ENCODE data around the gene ATRIP.

The ATRIP gene

DNA sequence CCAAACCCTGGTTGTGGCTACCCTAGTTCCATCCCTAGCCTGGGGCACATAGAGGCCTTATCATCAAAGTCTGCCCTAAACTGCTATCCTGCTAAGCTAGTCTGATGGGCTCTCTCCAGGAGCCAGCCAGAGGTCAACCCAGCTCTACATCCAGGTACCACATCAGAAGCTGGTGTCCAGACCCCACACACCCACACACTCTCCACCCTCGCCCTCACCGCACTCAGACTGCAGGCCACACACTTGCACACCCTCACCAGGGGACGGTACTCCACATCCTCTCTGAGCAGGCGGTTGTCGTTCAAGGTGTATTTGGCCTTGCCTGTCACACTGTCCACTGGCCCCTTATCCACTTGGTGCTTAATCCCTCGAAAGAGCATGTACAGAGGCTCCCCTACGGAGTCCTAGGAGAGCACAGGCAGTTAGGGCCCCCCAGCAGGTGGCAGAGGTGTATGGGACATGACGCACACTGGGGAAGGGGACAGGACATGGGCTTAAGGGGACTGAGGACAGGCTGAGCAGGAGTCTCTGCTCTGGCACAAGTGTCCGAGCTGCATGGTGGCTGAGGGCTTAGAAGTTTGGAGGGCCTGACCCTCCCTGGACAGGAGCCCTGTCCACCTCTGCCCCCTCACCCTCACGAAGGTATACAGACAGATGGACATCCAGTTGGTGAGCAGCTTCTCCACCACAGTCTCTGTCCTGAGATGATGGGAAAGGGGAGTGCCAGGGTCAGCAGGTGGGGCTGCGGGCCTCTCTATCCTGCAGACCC, 34.7 kb upstream of the ATRIP start:
- TF ChIP-seq, protein P1, sequence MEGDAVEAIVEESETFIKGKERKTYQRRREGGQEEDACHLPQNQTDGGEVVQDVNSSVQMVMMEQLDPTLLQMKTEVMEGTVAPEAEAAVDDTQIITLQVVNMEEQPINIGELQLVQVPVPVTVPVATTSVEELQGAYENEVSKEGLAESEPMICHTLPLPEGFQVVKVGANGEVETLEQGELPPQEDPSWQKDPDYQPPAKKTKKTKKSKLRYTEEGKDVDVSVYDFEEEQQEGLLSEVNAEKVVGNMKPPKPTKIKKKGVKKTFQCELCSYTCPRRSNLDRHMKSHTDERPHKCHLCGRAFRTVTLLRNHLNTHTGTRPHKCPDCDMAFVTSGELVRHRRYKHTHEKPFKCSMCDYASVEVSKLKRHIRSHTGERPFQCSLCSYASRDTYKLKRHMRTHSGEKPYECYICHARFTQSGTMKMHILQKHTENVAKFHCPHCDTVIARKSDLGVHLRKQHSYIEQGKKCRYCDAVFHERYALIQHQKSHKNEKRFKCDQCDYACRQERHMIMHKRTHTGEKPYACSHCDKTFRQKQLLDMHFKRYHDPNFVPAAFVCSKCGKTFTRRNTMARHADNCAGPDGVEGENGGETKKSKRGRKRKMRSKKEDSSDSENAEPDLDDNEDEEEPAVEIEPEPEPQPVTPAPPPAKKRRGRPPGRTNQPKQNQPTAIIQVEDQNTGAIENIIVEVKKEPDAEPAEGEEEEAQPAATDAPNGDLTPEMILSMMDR (conservative IDR thresholded peaks at IDR 0.05), result no peak
- no peak for TF ChIP-seq ZFX (IDR thresholded peaks at IDR 0.05)
- H3K27ac ChIP-seq, result no peak overlapping the region

DNA sequence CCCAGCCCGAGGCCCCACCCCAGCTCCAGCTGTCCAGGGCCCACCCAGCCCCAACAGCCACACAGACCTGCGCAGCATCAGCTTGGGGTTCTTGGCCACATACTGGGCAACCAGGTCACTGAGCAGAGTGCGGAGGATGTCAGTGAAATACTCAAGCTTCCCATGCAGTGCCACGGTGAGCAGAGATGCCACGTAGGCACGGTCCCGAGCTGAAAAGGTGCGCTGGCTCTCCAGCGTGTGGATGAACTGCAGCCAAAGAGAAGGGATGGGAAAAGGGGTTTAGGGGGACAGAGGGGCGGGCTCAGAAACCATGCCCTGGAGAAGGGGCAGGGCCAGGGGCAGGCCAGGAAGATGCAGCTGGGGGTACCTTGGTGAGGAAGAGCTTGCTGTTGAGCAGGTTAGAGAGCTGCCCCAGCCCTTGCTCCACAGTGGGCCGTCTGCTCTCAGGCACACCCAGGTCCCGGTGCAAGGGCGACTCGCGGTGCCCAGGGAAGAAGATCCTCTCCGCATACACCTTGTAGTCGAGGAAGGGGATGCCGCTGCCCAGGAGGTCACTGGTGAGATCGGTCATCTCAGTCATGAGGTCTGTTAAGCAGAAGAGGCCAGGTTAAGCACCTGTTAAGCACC, 34.0 kb upstream of the ATRIP start:
- TF ChIP-seq ZFX (IDR thresholded peaks at IDR 0.05), result no peak
- TF ChIP-seq, protein P1 (conservative IDR thresholded peaks at IDR 0.05), result no peak

DNA sequence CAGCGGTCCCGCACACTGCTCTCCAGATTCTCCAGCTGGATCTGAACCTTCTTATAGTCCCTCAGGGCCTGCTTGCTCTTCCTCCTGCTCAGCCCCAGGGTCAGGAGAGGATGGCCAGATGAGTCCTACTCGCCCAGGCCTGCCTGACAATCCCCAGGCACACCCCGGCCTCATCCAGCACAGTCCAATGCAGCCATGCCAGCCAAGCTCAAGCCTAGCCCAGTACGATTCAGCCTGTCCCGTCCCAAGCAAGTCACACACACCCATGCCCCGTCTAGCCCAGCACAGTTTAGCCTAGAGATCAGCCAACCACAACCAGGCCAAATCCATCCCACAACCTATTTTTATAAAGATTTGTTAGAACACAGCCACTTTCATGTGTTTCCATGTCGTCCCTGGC, 33.5 kb upstream of the ATRIP start:
- H3K27ac ChIP-seq, result no peak overlapping the region
- TF ChIP-seq ZFX (IDR thresholded peaks at IDR 0.05), result no peak
- TF ChIP-seq, protein P1 (conservative IDR thresholded peaks at IDR 0.05), result no peak

More for the DNA sequence above, 34.0 kb upstream of the ATRIP start:
- no peak overlapping the region for H3K27ac ChIP-seq

DNA sequence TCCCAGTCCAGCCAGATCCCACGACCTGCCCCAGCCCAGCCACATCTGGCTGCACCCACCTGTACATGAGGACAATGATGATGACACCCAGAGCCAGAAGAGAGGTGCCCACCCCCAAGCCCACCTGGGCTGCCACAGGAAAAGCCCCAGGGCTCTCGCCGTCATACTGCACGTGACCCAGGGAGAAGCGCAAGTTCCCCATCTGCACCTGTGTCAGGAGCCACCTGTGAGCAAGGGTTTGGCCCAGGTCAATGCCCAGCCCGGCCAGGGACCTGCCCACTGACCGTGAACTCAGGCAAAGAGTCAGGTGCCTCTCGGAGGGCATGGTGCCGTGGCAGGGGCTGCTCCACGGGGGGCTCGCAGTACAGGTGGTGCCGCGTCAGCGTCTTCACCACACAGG, 32.9 kb upstream of the ATRIP start:
- no peak overlapping the region for H3K27ac ChIP-seq
- TF ChIP-seq, protein P1 (conservative IDR thresholded peaks at IDR 0.05), result no peak
- no peak for TF ChIP-seq ZFX (IDR thresholded peaks at IDR 0.05)

DNA sequence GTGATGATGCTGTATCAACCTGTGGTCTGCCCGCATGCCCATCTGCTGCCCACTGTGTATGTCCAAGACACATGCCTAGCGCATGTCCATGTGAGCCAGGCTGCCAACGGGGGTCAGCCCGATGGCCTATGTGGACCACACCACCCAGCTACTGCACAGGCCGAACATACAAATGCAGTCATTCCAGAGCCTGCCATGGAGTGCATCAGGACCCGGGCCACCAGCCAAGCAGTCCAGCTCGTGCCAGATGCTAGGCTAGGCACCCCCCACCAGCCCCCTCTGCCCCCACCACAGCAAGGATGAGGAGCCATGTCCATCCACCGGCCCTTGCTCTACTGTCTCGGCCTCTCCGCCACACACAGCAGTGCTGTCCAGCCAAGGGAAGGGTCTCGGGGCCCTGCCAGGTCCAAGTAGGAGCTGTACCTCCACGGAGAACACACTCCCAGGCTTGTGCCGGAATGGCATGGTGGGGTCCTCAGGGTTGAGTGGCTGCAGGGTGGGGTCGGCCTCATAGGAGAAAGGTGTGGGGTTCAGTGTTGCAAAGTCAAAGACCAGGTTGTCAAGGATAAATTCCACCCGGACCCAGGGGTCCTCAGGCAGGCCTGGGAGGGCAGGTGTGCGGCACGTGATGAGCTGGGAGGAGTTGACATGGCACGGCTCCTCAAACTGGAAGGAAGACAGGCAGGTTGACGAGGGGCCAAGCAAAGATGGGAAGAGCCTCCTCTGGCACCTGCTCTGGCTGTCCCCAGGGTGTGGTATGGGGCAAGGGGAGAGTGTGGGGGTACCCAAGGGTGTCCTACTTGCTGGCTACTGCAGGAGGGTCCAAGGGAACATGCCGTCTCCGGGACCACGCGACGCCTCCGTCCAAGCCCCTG, 31.9 kb upstream of the ATRIP start:
- no peak overlapping the region for H3K27ac ChIP-seq
- TF ChIP-seq, protein P1 (conservative IDR thresholded peaks at IDR 0.05), result no peak
- no peak for TF ChIP-seq ZFX (IDR thresholded peaks at IDR 0.05)

DNA sequence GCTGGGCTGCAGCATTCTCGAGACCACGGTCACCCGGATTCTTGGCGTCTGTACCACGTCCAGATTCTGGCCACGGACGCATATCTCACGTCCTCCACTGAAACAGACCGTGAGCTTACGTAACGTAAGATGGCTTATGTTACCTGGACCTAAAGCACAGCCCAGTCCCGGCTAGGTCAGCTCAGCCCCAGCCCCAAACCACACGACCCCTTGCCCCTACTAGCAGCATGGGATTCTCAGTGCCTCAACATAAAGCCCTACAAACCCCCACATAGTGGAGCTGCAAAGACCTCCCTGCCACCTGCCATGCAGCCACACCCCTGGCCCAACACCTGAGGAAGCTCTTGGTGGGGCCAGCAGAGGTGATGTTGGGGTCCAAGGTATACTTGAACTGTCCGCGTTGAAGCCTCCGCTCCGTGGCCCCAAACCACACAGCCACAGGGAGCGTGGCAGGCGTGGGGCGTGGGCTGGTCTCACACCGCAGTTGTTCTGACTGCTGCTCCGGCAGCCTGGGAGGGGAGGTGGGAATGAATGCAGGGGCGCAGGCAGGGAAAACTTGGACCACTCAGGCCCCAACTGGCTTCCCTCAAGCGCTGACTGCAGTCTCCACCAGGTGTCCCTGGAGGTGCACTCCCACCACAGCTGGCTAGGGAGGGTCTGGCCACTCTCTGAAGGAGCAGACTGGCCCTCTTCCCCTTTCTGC, 31.1 kb upstream of the ATRIP start:
- TF ChIP-seq, protein P1 (conservative IDR thresholded peaks at IDR 0.05), result no peak
- H3K27ac ChIP-seq, result no peak overlapping the region

Data from C4-2B (cell line).